HG02588 (cell line): Measurements from ENCODE around the gene LCN2.
"Not testable (repeated sequence)": the region's sequence is repeated elsewhere in the genome, so short reads cannot be mapped to it uniquely, and the experiment has no call there.

Experiments
- ATAC-seq: cut with Tn5 transposase; IDR thresholded peaks from one replicate; pipeline ENCODE4 v1.9.1; 2021; ENCODE audit warnings: mild to moderate bottlenecking, moderate library complexity; ENCODE audit not compliant: unreplicated experiment

LCN2 gene

GRCh38 chr9:128164307-128164885 is 15.1 kb downstream of the LCN2 start:
- ATAC-seq: no peak

GRCh38 chr9:128166169-128166568 is 16.9 kb downstream of the LCN2 start:
- no peak for ATAC-seq

GRCh38 chr9:128167209-128167608 is 18.0 kb downstream of the LCN2 start:
- no peak for ATAC-seq

- ATAC-seq: no peak
Observed at GRCh38 chr9:128168731-128169308, 19.6 kb downstream of the LCN2 start.

GRCh38 chr9:128169492-128169891 is 20.2 kb downstream of the LCN2 start:
- no peak for ATAC-seq

- ATAC-seq: no peak
Observed at GRCh38 chr9:128169925-128170324, 20.7 kb downstream of the LCN2 start.

- ATAC-seq: no peak
Observed at GRCh38 chr9:128174062-128174461, 24.8 kb downstream of the LCN2 start.

- no peak for ATAC-seq
Observed at GRCh38 chr9:128175102-128175563, 25.9 kb downstream of the LCN2 start.

- ATAC-seq: no peak
Observed at GRCh38 chr9:128175726-128176125, 26.5 kb downstream of the LCN2 start.

- ATAC-seq: no peak
Observed at GRCh38 chr9:128178806-128179431, 29.7 kb downstream of the LCN2 start.

- no peak for ATAC-seq
Observed at GRCh38 chr9:128180001-128180400, 30.7 kb downstream of the LCN2 start.

GRCh38 chr9:128180447-128180846 is 31.2 kb downstream of the LCN2 start:
- ATAC-seq: no peak

- not testable (repeated sequence) for ATAC-seq
Observed at GRCh38 chr9:128181480-128181879, 32.2 kb downstream of the LCN2 start.

- no peak for ATAC-seq
Observed at GRCh38 chr9:128182893-128183588, 33.8 kb downstream of the LCN2 start.

GRCh38 chr9:128185979-128186965 is 37.0 kb downstream of the LCN2 start:
- ATAC-seq: no peak

- ATAC-seq: no peak
Observed at GRCh38 chr9:128187361-128187760, 38.1 kb downstream of the LCN2 start.

- no peak for ATAC-seq
Observed at GRCh38 chr9:128188209-128188608, 39.0 kb downstream of the LCN2 start.

- ATAC-seq: no peak
Observed at GRCh38 chr9:128190013-128190412, 40.8 kb downstream of the LCN2 start.

GRCh38 chr9:128190516-128191405 is 41.5 kb downstream of the LCN2 start:
- ATAC-seq: no peak
